ENCODE results near the gene PWWP2B.

PWWP2B gene

GRCh38 chr10:132436861-132437410 lies 39.9 kb downstream of the PWWP2B start:
- no peak overlapping the region for H2AFZ ChIP-seq (ENCODE audit: low read depth, low read length)
- no peak overlapping the region for H3K9ac ChIP-seq (ENCODE audit: low read length)
- no peaks in the 10 kb centered on the region for H3K79me2 ChIP-seq (ENCODE audit: low read length)
- TF ChIP-seq, protein P1, sequence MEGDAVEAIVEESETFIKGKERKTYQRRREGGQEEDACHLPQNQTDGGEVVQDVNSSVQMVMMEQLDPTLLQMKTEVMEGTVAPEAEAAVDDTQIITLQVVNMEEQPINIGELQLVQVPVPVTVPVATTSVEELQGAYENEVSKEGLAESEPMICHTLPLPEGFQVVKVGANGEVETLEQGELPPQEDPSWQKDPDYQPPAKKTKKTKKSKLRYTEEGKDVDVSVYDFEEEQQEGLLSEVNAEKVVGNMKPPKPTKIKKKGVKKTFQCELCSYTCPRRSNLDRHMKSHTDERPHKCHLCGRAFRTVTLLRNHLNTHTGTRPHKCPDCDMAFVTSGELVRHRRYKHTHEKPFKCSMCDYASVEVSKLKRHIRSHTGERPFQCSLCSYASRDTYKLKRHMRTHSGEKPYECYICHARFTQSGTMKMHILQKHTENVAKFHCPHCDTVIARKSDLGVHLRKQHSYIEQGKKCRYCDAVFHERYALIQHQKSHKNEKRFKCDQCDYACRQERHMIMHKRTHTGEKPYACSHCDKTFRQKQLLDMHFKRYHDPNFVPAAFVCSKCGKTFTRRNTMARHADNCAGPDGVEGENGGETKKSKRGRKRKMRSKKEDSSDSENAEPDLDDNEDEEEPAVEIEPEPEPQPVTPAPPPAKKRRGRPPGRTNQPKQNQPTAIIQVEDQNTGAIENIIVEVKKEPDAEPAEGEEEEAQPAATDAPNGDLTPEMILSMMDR (IDR thresholded peaks at IDR 0.05; ENCODE audit: low read depth, low read length): no peak
- no peak for TF ChIP-seq EZH2phosphoT487 (IDR thresholded peaks at IDR 0.05; ENCODE audit: low read depth)
- H3K36me3 ChIP-seq (replicated peaks; ENCODE audit: low read depth, low read length): no peaks in the 10 kb centered on the region
- H4K20me1 ChIP-seq (ENCODE audit: insufficient read depth, low read length): no peaks in the 10 kb centered on the region
- no peaks in the 10 kb centered on the region for H3K9me3 ChIP-seq (ENCODE audit: insufficient read depth, low read length)
- no peak overlapping the region for H3K4me3 ChIP-seq (ENCODE audit: low read length)
- H3K4me1 ChIP-seq (ENCODE audit: low read length): no peaks in the 10 kb centered on the region; the same call in 1 of the 2 replicates
- no peak overlapping the region for H3K27ac ChIP-seq (ENCODE audit: low read length)
- no peaks in the 10 kb centered on the region for H3K27me3 ChIP-seq (ENCODE audit: low read depth, low read length)
- H3K4me2 ChIP-seq (ENCODE audit: low read length): no peak overlapping the region

DNA sequence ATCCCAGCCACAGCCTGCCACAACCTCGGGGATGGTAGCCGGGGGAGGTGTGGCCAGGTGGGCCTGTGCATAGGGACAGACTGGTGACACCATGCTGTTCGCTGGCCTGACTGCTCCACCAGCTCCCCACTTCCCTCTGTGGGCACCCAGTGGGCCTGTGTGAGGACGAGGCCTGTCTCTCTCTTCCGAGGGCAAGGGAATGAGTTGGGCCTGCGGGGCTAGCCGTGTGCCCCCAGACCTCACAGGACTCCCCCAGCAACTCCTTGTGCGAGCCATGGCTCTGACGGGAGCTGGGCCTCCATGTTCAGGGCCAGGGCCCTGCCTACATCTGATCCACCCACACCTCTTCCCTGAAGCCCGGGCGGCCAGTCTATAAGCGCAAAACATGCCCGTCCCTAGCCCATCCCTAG lies 40.5 kb downstream of the PWWP2B start:
- H4K20me1 ChIP-seq (ENCODE audit: insufficient read depth, low read length): no peaks in the 10 kb centered on the region
- H3K27ac ChIP-seq (ENCODE audit: low read length): no peak overlapping the region
- no peak overlapping the region for H3K9ac ChIP-seq (ENCODE audit: low read length)

DNA sequence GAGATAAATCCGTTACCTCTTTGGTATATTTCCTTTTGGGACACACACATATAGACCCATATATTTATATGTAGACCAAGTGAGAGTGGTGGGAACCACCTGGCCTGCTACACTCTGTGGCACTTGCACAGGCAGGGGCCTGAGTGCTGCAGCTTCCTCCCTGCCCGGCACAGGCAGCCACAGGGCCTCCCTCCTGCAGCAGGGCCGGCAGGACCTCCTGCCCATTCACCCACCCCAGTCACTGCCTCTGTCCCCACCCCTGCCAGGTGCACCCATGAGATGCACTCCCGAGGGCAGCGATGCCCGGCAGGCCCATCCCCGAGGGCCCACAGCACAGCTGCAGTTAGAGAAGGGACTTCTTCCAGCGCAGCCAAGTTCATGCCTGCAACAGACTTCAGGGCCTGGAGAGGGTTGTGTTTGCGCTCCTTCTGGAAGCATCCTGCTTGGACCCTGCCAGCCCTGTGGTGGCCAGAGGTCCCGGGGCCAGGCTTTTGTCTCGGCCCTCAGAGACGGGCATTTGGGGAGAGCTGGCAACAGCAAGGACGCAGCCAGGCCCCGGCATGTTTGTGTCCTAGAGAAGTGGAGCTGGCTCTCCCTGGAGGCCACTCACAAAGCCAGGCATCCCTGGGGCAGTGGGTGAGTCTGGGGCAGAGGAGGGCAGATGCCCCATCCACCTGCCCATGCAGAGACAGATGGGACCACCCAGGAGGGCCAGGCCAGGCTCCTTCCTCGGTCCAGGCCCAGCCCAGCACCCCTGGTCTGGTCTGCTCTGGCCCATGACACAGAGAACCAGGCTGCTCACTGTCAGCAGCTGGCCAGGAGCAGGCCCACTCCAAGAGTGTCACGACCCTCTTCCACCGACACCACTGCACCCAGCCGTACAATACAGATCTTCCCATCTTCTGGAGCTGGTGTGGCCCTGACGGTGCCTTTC lies 41.4 kb downstream of the PWWP2B start:
- Histone ChIP-seq H3K36me3 (replicated peaks; ENCODE audit: low read depth, low read length) (no peaks in the 10 kb centered on the region), H3K79me2 (ENCODE audit: low read length) (no peaks in the 10 kb centered on the region), H3K27ac (ENCODE audit: low read length) (no peak overlapping the region), H2AFZ (ENCODE audit: low read depth, low read length) (no peak overlapping the region), H3K27me3 (ENCODE audit: low read depth, low read length) (no peaks in the 10 kb centered on the region), H3K4me2 (ENCODE audit: low read length) (no peak overlapping the region), H3K4me3 (ENCODE audit: low read length) (no peak overlapping the region), H3K9ac (ENCODE audit: low read length) (no peak overlapping the region), H3K4me1 (ENCODE audit: low read length) (no peaks in the 10 kb centered on the region; the same call in 1 of the 2 replicates), H3K9me3 (ENCODE audit: insufficient read depth, low read length) (no peaks in the 10 kb centered on the region), H4K20me1 (ENCODE audit: insufficient read depth, low read length) (no peaks in the 10 kb centered on the region)
- TF ChIP-seq, protein P1 (IDR thresholded peaks at IDR 0.05; ENCODE audit: low read depth, low read length): no peak
- TF ChIP-seq EZH2phosphoT487 (IDR thresholded peaks at IDR 0.05; ENCODE audit: low read depth): no peak

More for the DNA sequence above, 40.5 kb downstream of the PWWP2B start:
- Histone ChIP-seq H3K27me3 (ENCODE audit: low read depth, low read length) (no peaks in the 10 kb centered on the region), H3K36me3 (replicated peaks; ENCODE audit: low read depth, low read length) (no peaks in the 10 kb centered on the region), H3K4me3 (ENCODE audit: low read length) (no peak overlapping the region), H3K9me3 (ENCODE audit: insufficient read depth, low read length) (no peaks in the 10 kb centered on the region), H3K79me2 (ENCODE audit: low read length) (no peaks in the 10 kb centered on the region), H3K4me1 (ENCODE audit: low read length) (no peaks in the 10 kb centered on the region; the same call in 1 of the 2 replicates), H3K4me2 (ENCODE audit: low read length) (no peak overlapping the region), H2AFZ (ENCODE audit: low read depth, low read length) (no peak overlapping the region)
- no peak for TF ChIP-seq EZH2phosphoT487 (IDR thresholded peaks at IDR 0.05; ENCODE audit: low read depth)
- TF ChIP-seq, protein P1 (IDR thresholded peaks at IDR 0.05; ENCODE audit: low read depth, low read length): no peak

- H3K9me3 ChIP-seq (ENCODE audit: insufficient read depth, low read length): no peaks in the 10 kb centered on the region
- H3K79me2 ChIP-seq (ENCODE audit: low read length): no peaks in the 10 kb centered on the region
- H3K36me3 ChIP-seq (replicated peaks; ENCODE audit: low read depth, low read length): no peaks in the 10 kb centered on the region
- peaks cover 5% of the 10 kb centered on the region; the same call in 1 of the 2 replicates for H3K4me1 ChIP-seq (ENCODE audit: low read length)
- no peaks in the 10 kb centered on the region for H3K27me3 ChIP-seq (ENCODE audit: low read depth, low read length)
- H4K20me1 ChIP-seq (ENCODE audit: insufficient read depth, low read length): no peaks in the 10 kb centered on the region
- H3K9ac ChIP-seq (ENCODE audit: low read length): no peak overlapping the region
- no peak overlapping the region for H3K27ac ChIP-seq (ENCODE audit: low read length)
- H2AFZ ChIP-seq (ENCODE audit: low read depth, low read length): no peak overlapping the region
- TF ChIP-seq, protein P1 (IDR thresholded peaks at IDR 0.05; ENCODE audit: low read depth, low read length): no peak
- TF ChIP-seq EZH2phosphoT487 (IDR thresholded peaks at IDR 0.05; ENCODE audit: low read depth): no peak
- no peak overlapping the region for H3K4me3 ChIP-seq (ENCODE audit: low read length)
- no peak overlapping the region for H3K4me2 ChIP-seq (ENCODE audit: low read length)
These were observed 42.0 kb downstream of the PWWP2B start for GRCh38 chr10:132439025-132439388.
